GM12874 (cell line): Measurements from ENCODE around the gene PHF1.

Source experiments
- TF ChIP-seq, protein P1 (sequence below): IDR thresholded peaks from 2 replicates; pipeline ENCODE4 v1.5.1; 2011; ENCODE audit warnings: low read depth, mild to moderate bottlenecking, control low read depth, low read length, moderate library complexity; ENCODE audit not compliant: insufficient read depth

The PHF1 gene

DNA sequence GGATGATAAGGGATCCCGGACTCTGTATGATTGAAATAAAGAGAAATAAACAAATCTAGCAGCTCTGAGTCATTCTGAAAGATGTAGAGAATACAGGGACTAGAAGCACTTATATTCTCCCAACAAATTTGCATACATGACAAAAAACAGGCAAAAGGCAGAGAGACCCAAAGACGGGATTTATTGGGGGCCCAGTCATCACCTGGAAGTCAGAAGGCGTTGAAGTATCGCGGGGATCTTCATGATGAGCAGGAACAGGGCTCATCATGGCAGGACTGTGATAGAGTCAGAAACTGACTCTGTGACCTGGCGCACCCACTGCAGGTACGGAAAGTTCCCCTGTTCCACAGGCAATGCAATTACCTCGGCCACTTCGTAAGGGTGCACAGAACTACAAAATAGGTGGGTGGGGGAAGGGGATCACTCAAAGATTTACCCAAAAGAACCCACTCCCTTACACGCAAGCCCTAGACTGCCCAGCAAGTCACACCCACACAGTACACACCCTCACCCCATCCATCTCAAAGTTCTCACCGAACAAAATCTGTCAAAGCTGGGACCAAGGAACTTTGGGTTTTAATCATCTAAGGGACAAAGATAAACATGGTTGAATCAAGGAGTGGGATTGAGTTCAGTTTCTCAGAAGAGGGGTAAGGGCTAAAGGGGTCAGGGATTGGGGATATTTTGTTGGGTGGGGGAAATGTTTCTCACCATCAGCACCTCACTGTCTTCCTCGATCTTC lies 5.7 kb downstream of the PHF1 start:
- TF ChIP-seq, protein P1, sequence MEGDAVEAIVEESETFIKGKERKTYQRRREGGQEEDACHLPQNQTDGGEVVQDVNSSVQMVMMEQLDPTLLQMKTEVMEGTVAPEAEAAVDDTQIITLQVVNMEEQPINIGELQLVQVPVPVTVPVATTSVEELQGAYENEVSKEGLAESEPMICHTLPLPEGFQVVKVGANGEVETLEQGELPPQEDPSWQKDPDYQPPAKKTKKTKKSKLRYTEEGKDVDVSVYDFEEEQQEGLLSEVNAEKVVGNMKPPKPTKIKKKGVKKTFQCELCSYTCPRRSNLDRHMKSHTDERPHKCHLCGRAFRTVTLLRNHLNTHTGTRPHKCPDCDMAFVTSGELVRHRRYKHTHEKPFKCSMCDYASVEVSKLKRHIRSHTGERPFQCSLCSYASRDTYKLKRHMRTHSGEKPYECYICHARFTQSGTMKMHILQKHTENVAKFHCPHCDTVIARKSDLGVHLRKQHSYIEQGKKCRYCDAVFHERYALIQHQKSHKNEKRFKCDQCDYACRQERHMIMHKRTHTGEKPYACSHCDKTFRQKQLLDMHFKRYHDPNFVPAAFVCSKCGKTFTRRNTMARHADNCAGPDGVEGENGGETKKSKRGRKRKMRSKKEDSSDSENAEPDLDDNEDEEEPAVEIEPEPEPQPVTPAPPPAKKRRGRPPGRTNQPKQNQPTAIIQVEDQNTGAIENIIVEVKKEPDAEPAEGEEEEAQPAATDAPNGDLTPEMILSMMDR: no peak

DNA sequence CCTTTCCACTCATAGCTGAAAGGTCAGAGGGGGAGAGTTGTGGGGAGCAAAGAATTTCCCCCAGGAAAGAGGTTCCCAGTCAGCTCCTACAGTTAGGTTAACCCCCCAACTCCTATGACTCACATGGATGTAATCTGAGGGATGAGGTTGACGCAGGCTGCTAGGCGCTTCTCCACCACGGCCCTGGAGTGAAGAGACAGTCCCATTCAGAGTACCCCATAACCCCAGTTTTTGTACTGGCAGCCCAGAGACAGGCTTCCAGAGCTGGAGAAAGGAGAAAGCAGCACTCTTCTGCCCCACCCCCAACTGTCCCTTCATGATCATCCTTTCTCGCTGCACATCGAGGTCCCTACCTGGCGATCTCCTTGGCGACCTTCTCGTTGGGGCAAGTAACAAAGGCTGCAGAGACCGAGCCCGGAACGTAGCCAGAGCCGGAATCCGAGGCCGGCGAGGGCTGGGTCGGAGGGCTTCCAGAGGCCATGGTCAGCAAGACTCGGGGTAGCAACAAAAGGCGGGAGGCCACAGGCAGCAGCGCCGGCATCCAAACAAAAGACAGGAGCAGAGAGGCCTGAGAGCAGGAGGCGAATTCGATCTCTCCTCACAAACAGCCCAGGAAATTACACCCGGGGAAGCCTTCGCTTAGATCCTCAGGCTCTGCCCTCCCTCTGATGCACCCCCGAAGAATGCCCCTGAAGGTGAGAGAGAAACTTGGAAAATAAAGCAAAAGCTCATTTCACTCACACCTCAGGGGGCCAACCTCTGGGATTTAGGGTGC lies 6.5 kb downstream of the PHF1 start:
- TF ChIP-seq, protein P1: no peak

DNA sequence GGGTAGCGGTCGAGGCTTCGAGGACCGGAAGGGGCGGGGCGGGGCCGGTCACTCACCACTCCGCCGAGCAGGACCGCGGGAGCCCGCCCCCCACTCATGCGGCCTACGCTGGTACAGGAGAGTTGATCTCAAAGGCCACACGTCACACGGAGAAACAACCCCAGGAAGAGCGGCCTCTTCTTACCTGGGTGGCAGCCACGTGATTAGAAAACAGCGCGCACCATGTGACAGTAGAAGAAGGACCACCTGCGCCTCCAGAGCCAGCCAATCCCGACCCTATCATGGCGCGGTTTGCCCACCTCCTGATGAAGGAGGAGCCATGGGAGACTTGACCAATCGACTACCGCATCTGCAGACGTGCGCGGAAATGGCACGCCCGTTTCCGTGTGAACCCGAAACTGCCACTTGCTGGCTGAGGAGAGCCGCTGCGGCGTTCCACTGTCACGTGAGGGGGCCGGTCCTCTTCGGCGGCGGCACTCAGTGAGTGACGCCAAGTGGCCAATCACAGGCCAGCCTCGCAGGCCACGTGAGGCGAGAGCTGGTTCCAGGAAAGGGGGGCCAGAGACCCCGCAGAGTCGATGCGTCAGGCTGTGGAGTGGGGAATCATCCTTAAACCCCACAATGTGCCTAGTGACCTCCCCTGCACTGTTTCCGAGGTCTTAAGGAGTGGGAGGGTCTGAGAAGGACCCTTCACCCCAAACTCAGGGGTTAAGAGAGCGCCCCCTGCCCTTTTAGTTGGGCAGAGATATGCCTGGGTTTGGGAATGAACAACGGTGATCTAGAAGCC lies 7.3 kb downstream of the PHF1 start, which contains the start of gene CUTA:
CUTA (minus strand) TSS at position 205 of the 787 bp plus-strand sequence; CDS start at position 98, 107 bp downstream.
- TF ChIP-seq, protein P1: peak; percentile 48

DNA sequence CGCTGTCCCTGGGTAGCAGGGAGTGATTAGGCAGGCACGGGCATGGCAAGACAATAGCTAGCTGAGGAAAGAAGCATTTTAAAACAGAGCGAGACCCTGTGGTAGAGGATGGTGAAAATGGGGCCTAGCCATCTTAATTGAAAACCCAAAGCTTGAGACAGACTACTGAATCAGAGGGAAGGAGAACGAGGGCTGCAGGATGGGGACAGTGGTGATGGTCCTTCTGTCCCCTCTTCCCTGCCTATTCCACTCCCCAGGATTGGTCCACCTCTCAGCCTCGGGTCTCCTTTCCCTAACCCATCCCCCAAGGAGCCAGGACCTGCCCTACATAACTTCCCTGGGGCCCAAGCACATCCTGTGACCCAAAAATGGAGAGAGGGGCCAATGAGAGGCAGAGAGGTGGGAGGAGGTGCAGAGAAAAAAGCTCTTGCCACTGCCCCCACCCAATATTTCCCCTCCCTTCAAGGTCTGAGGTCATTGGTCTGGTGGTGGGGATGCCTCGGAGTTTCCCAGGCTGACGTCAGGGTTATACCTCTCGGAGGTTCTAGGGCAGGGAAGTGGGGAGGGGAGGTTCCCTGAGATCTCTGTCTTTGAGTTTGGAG lies 8.0 kb downstream of the PHF1 start:
- TF ChIP-seq, protein P1: no peak

DNA sequence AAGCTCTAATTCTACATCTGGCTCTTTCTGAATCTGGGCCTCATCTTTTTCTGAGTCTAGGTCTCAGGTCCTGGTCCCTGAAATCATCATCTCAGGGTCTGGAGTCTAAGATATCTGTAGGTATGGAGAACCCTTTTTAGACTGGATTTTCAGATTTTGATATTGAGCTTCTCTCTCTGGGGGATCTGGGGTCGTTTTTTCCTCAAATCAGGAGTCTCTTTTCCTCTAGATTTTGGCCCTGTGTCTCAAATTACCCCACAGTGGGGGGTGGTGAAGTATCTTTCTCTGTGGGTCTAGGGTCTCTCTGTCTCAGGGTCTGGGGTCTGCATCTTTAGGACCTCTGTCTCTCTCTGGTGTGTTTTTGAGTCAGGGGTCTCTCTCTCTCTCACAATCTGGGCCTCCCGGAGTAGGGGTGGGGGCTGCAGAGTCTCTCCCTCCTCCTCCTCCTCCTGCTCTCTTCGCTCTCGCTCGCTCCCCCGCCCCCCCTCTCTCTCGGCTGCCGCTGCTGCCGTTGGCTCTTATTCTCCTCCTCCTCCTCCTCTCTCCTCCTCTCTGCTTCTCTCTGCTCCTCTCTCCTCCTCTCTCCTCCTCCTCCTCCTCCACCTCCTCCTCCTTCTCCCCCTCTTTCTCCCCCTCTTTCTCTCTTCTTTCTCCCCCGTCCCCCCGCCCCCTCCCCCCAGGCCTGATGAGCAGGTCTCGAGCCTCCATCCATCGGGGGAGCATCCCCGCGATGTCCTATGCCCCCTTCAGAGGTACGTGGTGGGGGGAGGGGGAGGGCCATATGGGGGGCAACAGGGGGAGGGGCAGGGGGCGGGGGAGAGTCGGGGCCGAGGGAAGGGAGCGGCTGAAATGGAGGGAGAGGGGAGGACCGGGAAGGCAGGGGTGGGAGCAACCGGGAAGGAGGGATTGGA lies 9.0 kb downstream of the PHF1 start, which contains the start of gene SYNGAP1:
SYNGAP1 (plus strand) TSS at position 486 of the 911 bp plus-strand sequence; CDS start at position 686, 200 bp downstream.
- TF ChIP-seq, protein P1: no peak

DNA sequence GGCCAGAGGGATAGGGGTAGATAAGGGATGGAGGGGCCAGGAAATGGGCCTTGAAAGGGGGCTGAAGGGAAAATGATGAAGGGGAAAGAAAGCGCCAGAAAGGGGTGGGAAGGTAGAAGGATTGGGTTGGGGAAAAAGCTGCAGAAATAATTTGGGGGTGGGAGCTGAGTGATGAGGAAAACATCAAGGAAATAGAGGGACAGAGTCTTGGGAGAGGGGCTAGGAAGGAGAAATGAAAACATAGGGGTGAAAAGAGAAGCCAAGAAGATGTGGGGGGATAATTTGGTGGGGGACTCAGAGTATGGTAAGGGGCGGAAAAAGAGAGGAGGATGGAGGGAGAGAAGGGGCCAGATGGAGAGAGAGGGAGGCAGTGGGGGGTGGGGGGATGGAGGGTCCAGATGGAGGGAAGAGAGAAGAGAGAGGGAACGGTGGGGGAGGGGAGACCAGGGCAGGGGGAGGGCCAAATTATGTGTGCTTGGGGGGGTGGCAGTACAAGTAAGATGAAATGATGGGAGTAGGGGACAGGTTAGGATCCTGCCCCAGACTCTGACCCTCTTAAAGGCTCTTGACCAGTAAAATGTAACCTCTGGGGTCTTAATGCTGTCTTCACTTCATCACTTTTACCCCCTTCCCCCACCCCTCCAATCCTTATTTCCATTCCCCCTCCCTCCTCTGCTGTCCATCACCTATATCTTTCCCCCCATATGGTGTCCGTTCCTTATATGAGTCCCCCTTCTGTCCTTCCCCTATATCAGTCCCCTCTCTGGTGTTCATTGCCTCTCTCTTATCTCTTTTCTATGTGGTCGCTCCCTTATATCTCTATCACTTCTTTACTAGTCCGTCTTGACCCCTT lies 9.9 kb downstream of the PHF1 start:
- TF ChIP-seq, protein P1: no peak
